DND-41 (cell line): Measurements from ENCODE around the gene PLAC9.

ENCODE experiments used
- ATAC-seq: fragments of 200-7000 bp; cut with Tn5 transposase; 3 replicates; pipeline ENCODE4 v1.9.1; 2021; ENCODE audit warnings: low read depth; ENCODE audit not compliant: insufficient read depth
- DNase-seq: peaks from one replicate; pipeline ENCODE4 v3.0.0-alpha.2; 2020
- H2AFZ ChIP-seq: 2 replicates; pipeline ENCODE4 v1.6.0; 2012; ENCODE audit warnings: low read depth, low read length
- H3K27ac ChIP-seq: 2 replicates; pipeline ENCODE4 v1.5.1; 2012; ENCODE audit warnings: low read length, inconsistent platforms
- H3K27me3 ChIP-seq: fragments of 200-600 bp; sonication (generic); 2 replicates; pipeline ENCODE4 v1.6.0; 2012; ENCODE audit warnings: low read length, mild to moderate bottlenecking, inconsistent platforms; ENCODE audit not compliant: insufficient read depth, poor library complexity
- H3K36me3 ChIP-seq: 2 replicates; pipeline ENCODE4 v1.5.1; 2012; ENCODE audit warnings: low read length, inconsistent platforms; ENCODE audit not compliant: insufficient read depth
- H3K4me1 ChIP-seq: 2 replicates; pipeline ENCODE4 v1.5.1; 2012; ENCODE audit warnings: mild to moderate bottlenecking, low read length; ENCODE audit not compliant: insufficient read depth
- H3K4me2 ChIP-seq: 2 replicates; pipeline ENCODE4 v1.6.0; 2012; ENCODE audit warnings: mild to moderate bottlenecking, moderate library complexity, low read length, inconsistent platforms; ENCODE audit not compliant: insufficient read depth
- H3K4me3 ChIP-seq, 2 experiments: fragments of 200-600 bp in 1 of 2; shearing (Covaris generic) in 1 of 2; 2 replicates each; pipeline ENCODE4 v1.5.1; 2012 to 2016; ENCODE audit warnings: inconsistent platforms in 2 of 2, low read length in 2 of 2, mild to moderate bottlenecking in 2 of 2, low read depth in 1 of 2, moderate library complexity in 1 of 2
- H3K79me2 ChIP-seq: 2 replicates; pipeline ENCODE4 v1.6.0; 2012; ENCODE audit warnings: low read length, inconsistent platforms; ENCODE audit not compliant: insufficient read depth
- H3K9ac ChIP-seq: 2 replicates; pipeline ENCODE4 v1.6.0; 2012; ENCODE audit warnings: low read depth, mild to moderate bottlenecking, inconsistent platforms, low read length, moderate library complexity
- H3K9me3 ChIP-seq: 2 replicates; pipeline ENCODE4 v1.5.1; 2012; ENCODE audit warnings: low read length, moderate library complexity, mild to moderate bottlenecking, inconsistent platforms; ENCODE audit not compliant: insufficient read depth, severe bottlenecking
- H4K20me1 ChIP-seq: 2 replicates; pipeline ENCODE4 v1.6.0; 2012; ENCODE audit warnings: low read length; ENCODE audit not compliant: insufficient read depth
- EZH2 ChIP-seq: IDR thresholded peaks from 3 replicates; pipeline ENCODE4 v1.6.1; 2012; ENCODE audit warnings: borderline replicate concordance, low read depth, mild to moderate bottlenecking, moderate library complexity, low read length, inconsistent platforms; ENCODE audit not compliant: severe bottlenecking
- TF ChIP-seq, protein P1 (sequence below): IDR thresholded peaks from 2 replicates; pipeline ENCODE4 v1.5.1; 2012; ENCODE audit warnings: borderline replicate concordance, low read length, moderate library complexity, mild to moderate bottlenecking; ENCODE audit not compliant: poor library complexity, severe bottlenecking; ENCODE audit errors: extremely low read depth

The PLAC9 gene

DNA sequence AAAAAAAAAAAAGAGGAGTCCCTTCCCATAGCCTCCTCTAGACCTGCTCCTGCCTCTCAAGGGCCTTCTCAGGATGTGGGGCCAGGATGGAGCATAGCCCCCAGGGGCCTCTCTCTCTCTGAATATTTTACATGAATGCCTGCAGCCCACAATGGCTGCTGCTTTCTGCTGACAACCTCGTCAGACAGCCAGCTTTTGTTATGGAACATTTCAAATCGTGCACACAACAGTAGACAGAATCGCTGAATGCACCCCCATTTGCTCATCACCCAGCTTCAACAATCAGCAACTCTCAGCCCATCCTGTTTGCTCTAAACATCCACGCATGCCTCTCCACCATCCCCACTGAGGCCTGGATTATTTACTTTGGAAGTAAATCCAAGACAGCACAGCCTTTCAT lies 5.4 kb downstream of the PLAC9 start:
- no peaks in the 10 kb centered on the region for H3K9me3 ChIP-seq
- no peak overlapping the region for H3K4me2 ChIP-seq
- H3K36me3 ChIP-seq: no peaks in the 10 kb centered on the region
- no peaks in the 10 kb centered on the region for H3K27me3 ChIP-seq
- H4K20me1 ChIP-seq: no peaks in the 10 kb centered on the region
- ATAC-seq (no peak), DNase-seq (no peak)
- no peak overlapping the region for H2AFZ ChIP-seq
- H3K4me1 ChIP-seq: no peaks in the 10 kb centered on the region
- no peak overlapping the region for H3K27ac ChIP-seq
- no peak overlapping the region for H3K9ac ChIP-seq
- no peak for TF ChIP-seq EZH2
- TF ChIP-seq, protein P1, sequence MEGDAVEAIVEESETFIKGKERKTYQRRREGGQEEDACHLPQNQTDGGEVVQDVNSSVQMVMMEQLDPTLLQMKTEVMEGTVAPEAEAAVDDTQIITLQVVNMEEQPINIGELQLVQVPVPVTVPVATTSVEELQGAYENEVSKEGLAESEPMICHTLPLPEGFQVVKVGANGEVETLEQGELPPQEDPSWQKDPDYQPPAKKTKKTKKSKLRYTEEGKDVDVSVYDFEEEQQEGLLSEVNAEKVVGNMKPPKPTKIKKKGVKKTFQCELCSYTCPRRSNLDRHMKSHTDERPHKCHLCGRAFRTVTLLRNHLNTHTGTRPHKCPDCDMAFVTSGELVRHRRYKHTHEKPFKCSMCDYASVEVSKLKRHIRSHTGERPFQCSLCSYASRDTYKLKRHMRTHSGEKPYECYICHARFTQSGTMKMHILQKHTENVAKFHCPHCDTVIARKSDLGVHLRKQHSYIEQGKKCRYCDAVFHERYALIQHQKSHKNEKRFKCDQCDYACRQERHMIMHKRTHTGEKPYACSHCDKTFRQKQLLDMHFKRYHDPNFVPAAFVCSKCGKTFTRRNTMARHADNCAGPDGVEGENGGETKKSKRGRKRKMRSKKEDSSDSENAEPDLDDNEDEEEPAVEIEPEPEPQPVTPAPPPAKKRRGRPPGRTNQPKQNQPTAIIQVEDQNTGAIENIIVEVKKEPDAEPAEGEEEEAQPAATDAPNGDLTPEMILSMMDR: no peak
- H3K4me3 ChIP-seq: no peak overlapping the region
- no peaks in the 10 kb centered on the region for H3K79me2 ChIP-seq

DNA sequence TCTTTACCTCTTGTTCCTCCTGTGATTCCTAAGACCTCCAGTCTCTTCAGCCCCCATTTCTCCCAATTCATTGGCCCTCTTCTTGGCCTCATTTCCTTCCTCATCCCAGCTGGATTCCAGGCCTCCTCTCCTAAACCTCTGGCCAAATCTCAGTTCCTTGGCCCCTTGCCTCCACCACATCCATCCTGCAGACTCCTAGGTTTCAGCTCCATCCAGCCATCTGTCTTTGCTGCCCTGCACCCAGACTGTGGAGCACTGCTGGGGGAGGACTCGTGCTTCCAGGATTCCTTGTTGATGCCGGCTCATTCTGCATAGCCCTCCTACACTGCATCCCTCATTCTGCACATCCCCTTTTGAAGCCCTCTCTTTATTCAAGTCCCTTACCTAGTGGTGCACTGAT lies 6.7 kb downstream of the PLAC9 start:
- TF ChIP-seq, protein P1: no peak
- no peak for TF ChIP-seq EZH2

DNA sequence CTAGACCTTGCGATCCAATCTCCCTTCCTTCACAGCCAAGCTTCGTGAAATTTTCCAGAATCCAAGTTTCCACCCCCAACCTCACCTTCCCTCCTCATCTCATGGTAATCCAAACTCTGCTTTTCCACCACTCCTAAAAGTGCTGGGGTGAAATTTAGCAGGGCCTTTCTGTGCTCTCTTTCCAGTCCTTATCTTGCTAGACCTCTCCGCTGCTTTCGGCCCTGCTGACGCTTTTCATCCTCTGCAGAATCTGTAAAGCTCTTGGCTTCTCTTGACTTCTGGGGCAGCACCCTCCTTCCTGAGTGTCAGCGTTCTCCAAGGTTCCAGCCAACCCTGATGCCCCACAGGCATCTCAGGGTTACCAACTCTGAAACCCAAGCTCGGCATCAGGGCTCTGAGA lies 7.7 kb downstream of the PLAC9 start:
- TF ChIP-seq EZH2: no peak
- TF ChIP-seq, protein P1: no peak
- peaks cover 13% of the 10 kb centered on the region for H3K27me3 ChIP-seq
- H3K4me2 ChIP-seq: no peak overlapping the region
- DNase-seq (no peak), ATAC-seq (no peak)
- H3K9me3 ChIP-seq: no peaks in the 10 kb centered on the region
- no peak overlapping the region for H3K4me3 ChIP-seq
- H3K4me1 ChIP-seq: peaks cover 3% of the 10 kb centered on the region; the same call in 1 of the 2 replicates
- H3K36me3 ChIP-seq: no peaks in the 10 kb centered on the region
- peaks cover 7% of the 10 kb centered on the region for H4K20me1 ChIP-seq
- no peak overlapping the region for H2AFZ ChIP-seq
- no peaks in the 10 kb centered on the region for H3K79me2 ChIP-seq
- H3K9ac ChIP-seq: no peak overlapping the region
- no peak overlapping the region for H3K27ac ChIP-seq

More for the DNA sequence above, 6.7 kb downstream of the PLAC9 start:
- no peaks in the 10 kb centered on the region for H3K4me1 ChIP-seq
- no peak overlapping the region for H3K9ac ChIP-seq
- H3K4me2 ChIP-seq: no peak overlapping the region
- H3K79me2 ChIP-seq: no peaks in the 10 kb centered on the region
- H3K36me3 ChIP-seq: no peaks in the 10 kb centered on the region
- peaks cover 5% of the 10 kb centered on the region; the same call in 1 of the 2 replicates for H4K20me1 ChIP-seq
- H3K27me3 ChIP-seq: peaks cover 6% of the 10 kb centered on the region
- no peak overlapping the region for H3K27ac ChIP-seq
- no peak overlapping the region for H3K4me3 ChIP-seq
- no peak for ATAC-seq
- DNase-seq: no peak
- no peak overlapping the region for H2AFZ ChIP-seq
- no peaks in the 10 kb centered on the region for H3K9me3 ChIP-seq
